Fibroblast of lung (primary cell): ENCODE results near the gene BORCS6. TPM values are rescaled to one million over a fixed set of nuclear protein-coding genes. Genes with fewer than 3 reads are reported as not detected.

ENCODE experiments used
- DNase-seq, 2 donors: peaks; one replicate each; pipeline versions ENCODE4 v3.0.0 to v3.0.0-alpha.2; 2010; ENCODE audit warnings: low read depth in 2 of 2
- H2AFZ ChIP-seq: 2 replicates; pipeline ENCODE4 v1.5.1; 2012; ENCODE audit warnings: low read length, control low read depth, inconsistent platforms
- H3K27ac ChIP-seq: 2 replicates; pipeline ENCODE4 v1.5.1; 2011; ENCODE audit warnings: low read length, control low read depth; ENCODE audit not compliant: insufficient read depth
- H3K27me3 ChIP-seq: 2 replicates; pipeline ENCODE4 v1.5.1; 2011; ENCODE audit warnings: mild to moderate bottlenecking, low read length; ENCODE audit not compliant: control insufficient read depth, insufficient read depth
- H3K36me3 ChIP-seq: 2 replicates; pipeline ENCODE4 v1.5.1; 2011; ENCODE audit warnings: low read length; ENCODE audit not compliant: control insufficient read depth, insufficient read depth
- H3K4me1 ChIP-seq: 2 replicates; pipeline ENCODE4 v1.5.1; 2011; ENCODE audit warnings: low read length; ENCODE audit not compliant: control insufficient read depth, insufficient read depth; ENCODE audit errors: extremely low read depth
- H3K4me2 ChIP-seq: 2 replicates; pipeline ENCODE4 v1.5.1; 2011; ENCODE audit warnings: low read length, control low read depth; ENCODE audit not compliant: insufficient read depth; ENCODE audit errors: extremely low read depth
- H3K4me3 ChIP-seq, 4 experiments: fragments of 200-600 bp in 1 of 4; sonication (generic) in 1 of 4; replicated peaks in 1 of 4; 2 replicates each; pipeline ENCODE4 v1.5.1; 2011 to 2016; ENCODE audit warnings: low read length in 4 of 4, low read depth in 3 of 4, mild to moderate bottlenecking in 3 of 4, control low read depth in 2 of 4, inconsistent platforms in 1 of 4, mixed read lengths in 1 of 4; ENCODE audit not compliant: insufficient read depth in 1 of 4; ENCODE audit errors: control extremely low read depth in 1 of 4
- H3K79me2 ChIP-seq: 2 replicates; pipeline ENCODE4 v1.5.1; 2012; ENCODE audit warnings: mild to moderate bottlenecking, low read length, inconsistent platforms; ENCODE audit not compliant: control insufficient read depth, insufficient read depth
- H3K9ac ChIP-seq: 2 replicates; pipeline ENCODE4 v1.5.1; 2011; ENCODE audit warnings: mild to moderate bottlenecking, low read length, control low read depth; ENCODE audit not compliant: insufficient read depth
- H3K9me3 ChIP-seq: 2 replicates; pipeline ENCODE4 v1.5.1; 2012; ENCODE audit warnings: low read depth, low read length; ENCODE audit not compliant: control insufficient read depth, insufficient read depth
- H4K20me1 ChIP-seq: 2 replicates; pipeline ENCODE4 v1.5.1; 2011; ENCODE audit warnings: low read length; ENCODE audit not compliant: control insufficient read depth, insufficient read depth; ENCODE audit errors: extremely low read depth
- CTCF ChIP-seq, 2 donors: IDR thresholded peaks in 1 of 2; conservative IDR thresholded peaks in 1 of 2; 1 replicate in 1 of 2; 2 replicates in 1 of 2; pipeline ENCODE4 v1.5.1; 2011 to 2012; ENCODE audit warnings: low read length in 2 of 2, control low read depth in 1 of 2, inconsistent platforms in 1 of 2, low read depth in 1 of 2, mild to moderate bottlenecking in 1 of 2
- EZH2 ChIP-seq: IDR thresholded peaks from 2 replicates; pipeline ENCODE4 v1.5.1; 2012; ENCODE audit warnings: low read length, control low read depth, mild to moderate bottlenecking; ENCODE audit errors: missing control alignments
- polyA plus RNA-seq, 2 donors: library from polyadenylated mRNA; depleted of rRNA in 1 of 2; stranded (reverse) in 1 of 2; unstranded in 1 of 2; fragments of >200 nt; gene quantifications; 2 replicates each; pipeline ENCODE4 v1.2.1, GENCODE V29; 2011 to 2012; ENCODE audit warnings: missing spikeins in 1 of 2
- total RNA-seq: library from RNA; depleted of rRNA; stranded (reverse); fragments of >200 nt; gene quantifications from 2 replicates; pipeline ENCODE4 v1.2.1, GENCODE V29; 2014

BORCS6 gene
- total and polyA plus RNA-seq, 2 donors (not counting 1 experiment from before 2014, with no cell fraction given), result 2.9 to 11.4 TPM

GRCh38 chr17:8210761-8211458, 20.9 kb upstream of the BORCS6 start:
- peak overlapping the region; percentile 69 to 83 (median 78) for H3K4me3 ChIP-seq
- no peaks in the 10 kb centered on the region for H3K36me3 ChIP-seq
- peak overlapping the region; percentile 94 for H3K4me2 ChIP-seq
- no peaks in the 10 kb centered on the region for H3K9me3 ChIP-seq
- no peak for DNase-seq
- H3K79me2 ChIP-seq, result peaks cover 31% of the 10 kb centered on the region
- peak overlapping the region; percentile 85 for H3K27ac ChIP-seq
- peaks cover 3% of the 10 kb centered on the region for H3K4me1 ChIP-seq
- no peaks in the 10 kb centered on the region for H3K27me3 ChIP-seq
- peak overlapping the region; percentile 76 for H2AFZ ChIP-seq
- no peaks in the 10 kb centered on the region for H4K20me1 ChIP-seq
- peak overlapping the region; percentile 66 for H3K9ac ChIP-seq
- TF ChIP-seq EZH2, result no peak
- no peak for TF ChIP-seq CTCF (conservative IDR thresholded peaks at IDR 0.05 in 1 of 2, IDR thresholded peaks at IDR 0.05 in 1 of 2; ENCODE audit: low read depth in 1 of 2, low read length in 2 of 2)

- TF ChIP-seq EZH2 (no peak), CTCF (conservative IDR thresholded peaks at IDR 0.05 in 1 of 2, IDR thresholded peaks at IDR 0.05 in 1 of 2; ENCODE audit: low read depth in 1 of 2, low read length in 2 of 2) (no peak)
- H4K20me1 ChIP-seq, result no peaks in the 10 kb centered on the region
- H3K79me2 ChIP-seq, result peaks cover 31% of the 10 kb centered on the region
- H3K4me3 ChIP-seq, result peak within 1 kb of the TSS; percentile 69 to 83 (median 78)
- peak within 1 kb of the TSS; percentile 66 for H3K9ac ChIP-seq
- no peaks in the 10 kb centered on the region for H3K36me3 ChIP-seq
- peak; percentile 94 to 97 for DNase-seq
- H2AFZ ChIP-seq, result peak within 1 kb of the TSS; percentile 84
- peak within 1 kb of the TSS; percentile 94 for H3K4me2 ChIP-seq
- no peaks in the 10 kb centered on the region for H3K27me3 ChIP-seq
- peaks cover 3% of the 10 kb centered on the region for H3K4me1 ChIP-seq
- peak within 1 kb of the TSS; percentile 85 for H3K27ac ChIP-seq
- no peaks in the 10 kb centered on the region for H3K9me3 ChIP-seq
Measured at GRCh38 chr17:8209907-8210760, 20.2 kb upstream of the BORCS6 start, which contains the start of gene AURKB. Gene AURKB, minus strand, starts transcription at chr17:8210575. Its CDS starts 351 bp downstream, at chr17:8210224.

- Histone ChIP-seq H3K27me3 (no peaks in the 10 kb centered on the region), H3K9ac (no peak overlapping the region), H3K4me3 (no peak overlapping the region), H2AFZ (no peak overlapping the region), H3K9me3 (no peaks in the 10 kb centered on the region), H3K4me1 (peaks cover 3% of the 10 kb centered on the region), H4K20me1 (no peaks in the 10 kb centered on the region), H3K4me2 (no peak overlapping the region), H3K79me2 (peaks cover 31% of the 10 kb centered on the region), H3K36me3 (no peaks in the 10 kb centered on the region), H3K27ac (no peak overlapping the region)
- TF ChIP-seq EZH2 (no peak), CTCF (conservative IDR thresholded peaks at IDR 0.05 in 1 of 2, IDR thresholded peaks at IDR 0.05 in 1 of 2; ENCODE audit: low read depth in 1 of 2, low read length in 2 of 2) (no peak)
- DNase-seq, result no peak
Measured at GRCh38 chr17:8206536-8206935, 16.6 kb upstream of the BORCS6 start.
